PC-9 (cell line): Measurements from ENCODE around the gene PIEZO2.

ENCODE experiments used
- CTCF ChIP-seq: fragments of 200-600 bp; sonication (generic); conservative IDR thresholded peaks from 2 replicates; pipeline ENCODE4 v1.6.1; 2017; ENCODE audit warnings: mixed run types, antibody characterized with exemption, mild to moderate bottlenecking, moderate library complexity
- EZH2 ChIP-seq: fragments of 200-600 bp; sonication (generic); IDR thresholded peaks from 2 replicates; pipeline ENCODE4 v1.8.0; 2017; ENCODE audit warnings: antibody characterized with exemption, low read depth

GRCh38 chr18:11077548-11078187 is 71.7 kb downstream of the PIEZO2 start:
- TF ChIP-seq CTCF (no peak), EZH2 (no peak)
